Endothelial cell of umbilical vein (primary cell): ENCODE data around the gene VPREB3. TPM values are rescaled to one million over a fixed set of nuclear protein-coding genes. Genes with fewer than 3 reads are reported as not detected.

Experiments used
- BruUV-seq: library from RNA; stranded (reverse); fragments of 400-500 nt; replicated peaks from 2 replicates; lab custom pipeline; 2021; lab: Mats Ljungman, UMichigan
- CTCF ChIA-PET: fragments of 300-600, 350-600 bp; sonication (Branson Sonifier 250); formaldehyde crosslinking; loops from one replicate; lab custom pipeline; 2021; ENCODE audit warnings: antibody characterized with exemption, inconsistent platforms; lab: Charles Lee
- POLR2A ChIA-PET: fragments of 300-600, 350-600 bp; sonication (Branson Sonifier 250); formaldehyde crosslinking; loops from one replicate; lab custom pipeline; 2021; ENCODE audit warnings: antibody characterized with exemption, inconsistent platforms; lab: Charles Lee
- DNase-seq: peaks from one replicate; pipeline ENCODE4 v3.0.0-alpha.2; 2011; ENCODE audit warnings: low read depth, low spot score
- FAIRE-seq: peaks from 2 replicates; lab custom pipeline; 2011; peaks lifted over from hg19 to GRCh38; lab: Jason Lieb, UNC
- H2AFZ ChIP-seq: 2 replicates; pipeline ENCODE4 v1.6.0; 2012; ENCODE audit warnings: low read depth, low read length, control low read depth, inconsistent platforms
- H3K27ac ChIP-seq: 2 replicates; pipeline ENCODE4 v1.5.1; 2011; ENCODE audit warnings: low read depth, mild to moderate bottlenecking, control low read depth, low read length, moderate library complexity; ENCODE audit not compliant: insufficient read depth
- H3K27me3 ChIP-seq, 2 experiments: 2 replicates each; pipeline versions ENCODE4 v1.6.0 to v1.6.1; 2011; ENCODE audit warnings: low read length in 2 of 2, mixed read lengths in 1 of 2; ENCODE audit not compliant: control insufficient read depth in 2 of 2, insufficient read depth in 2 of 2
- H3K36me3 ChIP-seq, 2 experiments: 2 replicates in 1 of 2; 3 replicates in 1 of 2; pipeline ENCODE4 v1.5.1; 2011; ENCODE audit warnings: low read length in 2 of 2, mild to moderate bottlenecking in 1 of 2, moderate library complexity in 1 of 2; ENCODE audit not compliant: control insufficient read depth in 2 of 2, insufficient read depth in 2 of 2; ENCODE audit errors: extremely low read depth in 1 of 2
- H3K4me1 ChIP-seq: 3 replicates; pipeline ENCODE4 v1.5.1; 2011; ENCODE audit warnings: mild to moderate bottlenecking, low read length; ENCODE audit not compliant: control insufficient read depth, insufficient read depth; ENCODE audit errors: extremely low read depth
- H3K4me2 ChIP-seq: 2 replicates; pipeline ENCODE4 v1.6.1; 2011; ENCODE audit warnings: low read length, control low read depth, mixed read lengths; ENCODE audit not compliant: insufficient read depth
- H3K4me3 ChIP-seq, 3 experiments: fragments of 200-600 bp in 1 of 3; sonication (generic), shearing (Covaris generic) in 1 of 3; replicated peaks in 1 of 3; 2 replicates each; pipeline ENCODE4 v1.5.1; 2011 to 2016; ENCODE audit warnings: control low read depth in 3 of 3, low read length in 3 of 3, mild to moderate bottlenecking in 2 of 3, inconsistent platforms in 1 of 3, low read depth in 1 of 3, moderate library complexity in 1 of 3; ENCODE audit not compliant: insufficient read depth in 1 of 3
- H3K79me2 ChIP-seq: 2 replicates; pipeline ENCODE4 v1.6.0; 2012; ENCODE audit warnings: low read length, inconsistent platforms; ENCODE audit not compliant: control insufficient read depth, insufficient read depth
- H3K9ac ChIP-seq: replicated peaks from 2 replicates; pipeline ENCODE3; 2011; ENCODE audit warnings: low read length, control low read depth; ENCODE audit not compliant: insufficient read depth; ENCODE audit errors: extremely low read depth
- H3K9me1 ChIP-seq: replicated peaks from 3 replicates; pipeline ENCODE4 v1.6.0; 2011; ENCODE audit warnings: mild to moderate bottlenecking, low read length; ENCODE audit not compliant: control insufficient read depth, insufficient read depth; ENCODE audit errors: extremely low read depth
- H3K9me3 ChIP-seq: replicated peaks from 2 replicates; pipeline ENCODE4 v1.5.1; 2012; ENCODE audit warnings: low read length, inconsistent platforms; ENCODE audit not compliant: control insufficient read depth, insufficient read depth
- H4K20me1 ChIP-seq: replicated peaks from 2 replicates; pipeline ENCODE3; 2011; ENCODE audit warnings: mild to moderate bottlenecking, low read length; ENCODE audit not compliant: control insufficient read depth, insufficient read depth; ENCODE audit errors: extremely low read depth
- EZH2 ChIP-seq: IDR thresholded peaks from 2 replicates; pipeline ENCODE4 v1.6.1; 2012; ENCODE audit warnings: borderline replicate concordance, low read depth, mild to moderate bottlenecking, moderate library complexity, low read length, inconsistent platforms; ENCODE audit not compliant: severe bottlenecking
- GATA2 ChIP-seq: IDR thresholded peaks from 2 replicates; pipeline ENCODE4 v1.7.0; 2011; ENCODE audit warnings: low read depth, mild to moderate bottlenecking, moderate library complexity, mixed read lengths, low read length; ENCODE audit not compliant: insufficient read length, insufficient read depth
- JUN ChIP-seq: IDR thresholded peaks from 2 replicates; pipeline ENCODE4 v1.6.1; 2011; ENCODE audit warnings: borderline replicate concordance, low read depth; ENCODE audit not compliant: insufficient read length, insufficient read depth
- MAX ChIP-seq: IDR thresholded peaks from 2 replicates; pipeline ENCODE4 v1.6.1; 2011; ENCODE audit not compliant: insufficient read depth, insufficient read length
- MYC ChIP-seq: IDR thresholded peaks from one replicate; pipeline ENCODE4 v1.6.1; 2011; ENCODE audit warnings: mild to moderate bottlenecking, low read depth, low read length
- POLR2A ChIP-seq: IDR thresholded peaks from 2 replicates; pipeline ENCODE4 v1.6.1; 2012; ENCODE audit warnings: low read depth, mild to moderate bottlenecking, control low read depth, low read length
- POLR2AphosphoS5 ChIP-seq: IDR thresholded peaks from 2 replicates; pipeline ENCODE4 v1.6.1; 2012; ENCODE audit warnings: low read depth, mild to moderate bottlenecking, control low read depth, low read length, moderate library complexity; ENCODE audit not compliant: insufficient read depth
- dilution Hi-C: fragments of 300-500 bp; cut with MboI; formaldehyde crosslinking; loops from one replicate; pipeline ENCODE4 v1.15.0; 2019; ENCODE audit warnings: low sequenced_read_pairs; ENCODE audit not compliant: extremely low pct_ligation_motif_present
- intact Hi-C: fragments of 100-400 bp; cut with micrococcal nuclease; formaldehyde crosslinking; loops from one replicate; pipeline ENCODE4 v1.10.0; 2022
- polyA plus RNA-seq, 4 experiments: library from polyadenylated mRNA; depleted of rRNA in 3 of 4; stranded (reverse) in 3 of 4; unstranded in 1 of 4; fragments of >200 nt; gene quantifications; 2 replicates each; pipeline versions ENCODE4 v1.2.1 to v1.2.3, GENCODE V29; 2011 to 2012; ENCODE audit warnings: missing spikeins in 1 of 4
- total RNA-seq: library from RNA; stranded (reverse); gene quantifications from 2 replicates; pipeline ENCODE4 v1.2.3, GENCODE V29; 2021
- TF ChIP-seq, protein P1 (sequence below), 2 donors: IDR thresholded peaks; 1 replicate in 1 of 2; 2 replicates in 1 of 2; pipeline ENCODE4 v1.5.1; 2011; ENCODE audit warnings: low read length in 2 of 2, mild to moderate bottlenecking in 2 of 2, moderate library complexity in 2 of 2, control low read depth in 1 of 2, inconsistent platforms in 1 of 2, low read depth in 1 of 2; ENCODE audit not compliant: insufficient read depth in 1 of 2; ENCODE audit errors: extremely low read depth in 1 of 2

VPREB3 gene
- total and polyA plus RNA-seq, 2 donors (not counting 3 experiments of a cell fraction or from before 2014, with no cell fraction given): not detected

GRCh38 chr22:23774922-23775436 is 20.8 kb upstream of the VPREB3 start:
- Histone ChIP-seq H3K4me1 (peaks cover 9% of the 10 kb centered on the region), H3K27me3 (no peaks in the 10 kb centered on the region), H3K27ac (no peak overlapping the region), H3K36me3 (no peaks in the 10 kb centered on the region), H4K20me1 (no peaks in the 10 kb centered on the region), H2AFZ (no peak overlapping the region), H3K9me3 (no peaks in the 10 kb centered on the region), H3K4me3 (no peak overlapping the region), H3K9ac (no peak overlapping the region), H3K4me2 (no peak overlapping the region), H3K79me2 (no peaks in the 10 kb centered on the region), H3K9me1 (no peaks in the 10 kb centered on the region)
- BruUV-seq: no TSS peak
- TF ChIP-seq JUN: no peak
- no peak for TF ChIP-seq EZH2
- TF ChIP-seq, protein P1, sequence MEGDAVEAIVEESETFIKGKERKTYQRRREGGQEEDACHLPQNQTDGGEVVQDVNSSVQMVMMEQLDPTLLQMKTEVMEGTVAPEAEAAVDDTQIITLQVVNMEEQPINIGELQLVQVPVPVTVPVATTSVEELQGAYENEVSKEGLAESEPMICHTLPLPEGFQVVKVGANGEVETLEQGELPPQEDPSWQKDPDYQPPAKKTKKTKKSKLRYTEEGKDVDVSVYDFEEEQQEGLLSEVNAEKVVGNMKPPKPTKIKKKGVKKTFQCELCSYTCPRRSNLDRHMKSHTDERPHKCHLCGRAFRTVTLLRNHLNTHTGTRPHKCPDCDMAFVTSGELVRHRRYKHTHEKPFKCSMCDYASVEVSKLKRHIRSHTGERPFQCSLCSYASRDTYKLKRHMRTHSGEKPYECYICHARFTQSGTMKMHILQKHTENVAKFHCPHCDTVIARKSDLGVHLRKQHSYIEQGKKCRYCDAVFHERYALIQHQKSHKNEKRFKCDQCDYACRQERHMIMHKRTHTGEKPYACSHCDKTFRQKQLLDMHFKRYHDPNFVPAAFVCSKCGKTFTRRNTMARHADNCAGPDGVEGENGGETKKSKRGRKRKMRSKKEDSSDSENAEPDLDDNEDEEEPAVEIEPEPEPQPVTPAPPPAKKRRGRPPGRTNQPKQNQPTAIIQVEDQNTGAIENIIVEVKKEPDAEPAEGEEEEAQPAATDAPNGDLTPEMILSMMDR (IDR thresholded peaks at IDR 0.05; ENCODE audit: extremely low read depth in 1 of 2, insufficient read depth in 1 of 2, low read depth in 1 of 2, low read length in 2 of 2): no peak
- TF ChIP-seq MAX: no peak
- TF ChIP-seq GATA2: no peak
- no peak for TF ChIP-seq POLR2AphosphoS5
- TF ChIP-seq POLR2A: no peak
- no peak for TF ChIP-seq MYC
- no peak for DNase-seq
- no peak for FAIRE-seq
- ChIA-PET CTCF (interaction anchor here (1.0 to 3.3 kb wide), 5 partner anchors 8 to 82 kb away, joined by 3 to 27 read pairs (median 5); partner anchors contain the start of genes SLC2A11 and SMARCB1), POLR2A (no interaction called here)
- intact Hi-C loops: no loop called here
- dilution Hi-C loops: no loop called here
